ENCODE measurements around the gene KLRK1.
"Not testable (repeated sequence)": the region's sequence is repeated elsewhere in the genome, so short reads cannot be mapped to it uniquely, and the experiment has no call there.

KLRK1 gene

GRCh38 chr12:10385166-10385613 lies 4.7 kb downstream of the KLRK1 start:
- DNase-seq (ENCODE audit: extremely low spot score) = no peak
- no peak for TF ChIP-seq CTCF (IDR thresholded peaks at IDR 0.05; ENCODE audit: control extremely low read depth, extremely low read depth, low read depth, missing control alignments)
- ChIA-PET POLR2A (no interaction called here), CTCF (interaction anchor here (0.9 to 1.7 kb wide), 3 partner anchors 11 to 24 kb away, joined by 3 to 5 read pairs (median 4); partner anchors contain the start of gene KLRC4)

- no peak for TF ChIP-seq CTCF (IDR thresholded peaks at IDR 0.05; ENCODE audit: control extremely low read depth, extremely low read depth, low read depth, missing control alignments)
- CTCF ChIA-PET = interaction anchor here (1.7 kb wide), 1 partner anchor 10 kb away, joined by 5 read pairs; no protein-coding TSS in a partner anchor
- DNase-seq (ENCODE audit: extremely low spot score) = no peak
- POLR2A ChIA-PET = no interaction called here
These were observed 5.7 kb downstream of the KLRK1 start for GRCh38 chr12:10384191-10384590.

- POLR2A ChIA-PET = no interaction called here
- CTCF ChIA-PET = interaction anchor here (1.1 kb wide), 1 partner anchor 10 kb away, joined by 3 read pairs; no protein-coding TSS in a partner anchor
- DNase-seq (ENCODE audit: extremely low spot score) = no peak
- TF ChIP-seq CTCF (IDR thresholded peaks at IDR 0.05; ENCODE audit: control extremely low read depth, extremely low read depth, low read depth, missing control alignments) = no peak
These were observed 7.8 kb downstream of the KLRK1 start for GRCh38 chr12:10381928-10382628.

- POLR2A ChIA-PET; CTCF ChIA-PET; DNase-seq (ENCODE audit: extremely low spot score): not testable (repeated sequence)
These were observed 11.1 kb downstream of the KLRK1 start for GRCh38 chr12:10378737-10379136.

- CTCF ChIA-PET = interaction anchor here (0.8 to 1.6 kb wide), 2 partner anchors 10 kb away, joined by 3 to 5 read pairs; no protein-coding TSS in a partner anchor
- POLR2A ChIA-PET = no interaction called here
- no peak for DNase-seq (ENCODE audit: extremely low spot score)
- TF ChIP-seq CTCF (IDR thresholded peaks at IDR 0.05; ENCODE audit: control extremely low read depth, extremely low read depth, low read depth, missing control alignments) = no peak
These were observed 15.2 kb downstream of the KLRK1 start for GRCh38 chr12:10374624-10375018.

- ChIA-PET CTCF (no interaction called here), POLR2A (no interaction called here)
- DNase-seq (ENCODE audit: extremely low spot score) = no peak
- TF ChIP-seq CTCF (IDR thresholded peaks at IDR 0.05; ENCODE audit: control extremely low read depth, extremely low read depth, low read depth, missing control alignments) = no peak
These were observed 17.3 kb downstream of the KLRK1 start for GRCh38 chr12:10372559-10372958.

- CTCF ChIA-PET; DNase-seq (ENCODE audit: extremely low spot score); POLR2A ChIA-PET: not testable (repeated sequence)
These were observed 17.8 kb downstream of the KLRK1 start for GRCh38 chr12:10371893-10372535.

Data from GM10248 (cell line).